GM18868 (cell line): Measurements from ENCODE around the gene GDE1.

Experiments used
- ATAC-seq: cut with Tn5 transposase; IDR thresholded peaks from one replicate; pipeline ENCODE4 v1.9.1; 2021; ENCODE audit warnings: mild to moderate bottlenecking, moderate library complexity; ENCODE audit not compliant: unreplicated experiment

Gene GDE1

GRCh38 chr16:19490619-19491018 lies 31.3 kb downstream of the GDE1 start:
- ATAC-seq: no peak

- ATAC-seq: no peak
Observed at GRCh38 chr16:19488213-19488640, 33.7 kb downstream of the GDE1 start.

- ATAC-seq: no peak
Observed at GRCh38 chr16:19486750-19487325, 35.1 kb downstream of the GDE1 start.

GRCh38 chr16:19486051-19486450 lies 35.8 kb downstream of the GDE1 start:
- no peak for ATAC-seq

- no peak for ATAC-seq
Observed at GRCh38 chr16:19485611-19486010, 36.3 kb downstream of the GDE1 start.

GRCh38 chr16:19484096-19484495 lies 37.8 kb downstream of the GDE1 start:
- no peak for ATAC-seq

GRCh38 chr16:19482291-19482690 lies 39.6 kb downstream of the GDE1 start:
- no peak for ATAC-seq

- ATAC-seq: no peak
Observed at GRCh38 chr16:19481769-19482168, 40.1 kb downstream of the GDE1 start.

GRCh38 chr16:19481296-19481695 lies 40.6 kb downstream of the GDE1 start:
- ATAC-seq: no peak

- no peak for ATAC-seq
Observed at GRCh38 chr16:19479302-19479721, 42.6 kb downstream of the GDE1 start.

GRCh38 chr16:19478505-19478904 lies 43.4 kb downstream of the GDE1 start:
- ATAC-seq: no peak

GRCh38 chr16:19474617-19475016 lies 47.3 kb downstream of the GDE1 start:
- ATAC-seq: no peak

- ATAC-seq: no peak
Observed at GRCh38 chr16:19472482-19472881, 49.4 kb downstream of the GDE1 start.

- ATAC-seq: no peak
Observed at GRCh38 chr16:19468300-19468699, 53.6 kb downstream of the GDE1 start.

GRCh38 chr16:19463468-19464315 lies 58.2 kb downstream of the GDE1 start:
- no peak for ATAC-seq

GRCh38 chr16:19460397-19460796 lies 61.5 kb downstream of the GDE1 start:
- no peak for ATAC-seq

- no peak for ATAC-seq
Observed at GRCh38 chr16:19458722-19459379, 63.0 kb downstream of the GDE1 start.
